BLaER1 (cell line): ENCODE results near the gene AK9.
"Not testable (repeated sequence)": the region's sequence is repeated elsewhere in the genome, so short reads cannot be mapped to it uniquely, and the experiment has no call there.

Experiments used
- H3K27ac ChIP-seq: shearing (Covaris generic); formaldehyde crosslinking; 2 replicates; pipeline ENCODE4 v1.8.1; 2022
- H3K27me3 ChIP-seq: shearing (Covaris generic); formaldehyde crosslinking; 2 replicates; pipeline ENCODE4 v1.8.1; 2022
- H3K36me3 ChIP-seq: shearing (Covaris generic); formaldehyde crosslinking; 2 replicates; pipeline ENCODE4 v1.8.1; 2022
- H3K4me1 ChIP-seq: shearing (Covaris generic); formaldehyde crosslinking; 2 replicates; pipeline ENCODE4 v1.8.1; 2022
- H3K4me2 ChIP-seq: shearing (Covaris generic); formaldehyde crosslinking; 2 replicates; pipeline ENCODE4 v1.8.1; 2022
- H3K4me3 ChIP-seq: shearing (Covaris generic); formaldehyde crosslinking; 2 replicates; pipeline ENCODE4 v1.8.1; 2022
- H3K9ac ChIP-seq: shearing (Covaris generic); formaldehyde crosslinking; 2 replicates; pipeline ENCODE4 v1.8.1; 2022
- H3K9me3 ChIP-seq: shearing (Covaris generic); formaldehyde crosslinking; 2 replicates; pipeline ENCODE4 v1.8.1; 2022
- H4K20me1 ChIP-seq: shearing (Covaris generic); formaldehyde crosslinking; 2 replicates; pipeline ENCODE4 v1.8.1; 2022
- Cebpa-rat ChIP-seq: shearing (Covaris generic); IDR thresholded peaks from 2 replicates; pipeline ENCODE4 v1.8.1; 2022

Gene AK9

DNA sequence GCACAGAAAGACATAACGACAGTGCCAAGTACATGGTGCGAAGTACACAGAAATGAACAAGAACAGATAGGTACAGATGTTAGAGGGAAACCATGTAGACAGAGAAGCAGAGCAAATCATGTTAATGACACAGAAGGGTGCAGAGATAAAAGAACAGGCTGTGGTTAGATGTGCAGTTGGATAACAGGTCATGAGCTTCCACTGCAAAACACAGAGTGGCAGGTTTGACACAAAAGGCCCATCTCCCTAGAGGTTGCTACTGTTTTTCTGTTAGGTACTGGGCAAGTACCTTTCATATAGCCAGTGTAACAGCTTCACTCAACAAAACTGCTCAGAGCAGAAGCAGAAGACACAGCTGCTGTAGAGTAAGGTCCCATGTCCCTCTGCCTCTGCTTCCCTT is 84.6 kb downstream of the AK9 start:
- no peak overlapping the region for H3K4me2 ChIP-seq
- peaks cover 10% of the 10 kb centered on the region for H3K9me3 ChIP-seq
- no peak overlapping the region for H3K4me3 ChIP-seq
- TF ChIP-seq Cebpa-rat = no peak
- no peak overlapping the region for H3K9ac ChIP-seq
- no peaks in the 10 kb centered on the region for H3K36me3 ChIP-seq
- H4K20me1 ChIP-seq = no peaks in the 10 kb centered on the region
- H3K27ac ChIP-seq = no peak overlapping the region
- H3K4me1 ChIP-seq = no peaks in the 10 kb centered on the region
- no peaks in the 10 kb centered on the region for H3K27me3 ChIP-seq

DNA sequence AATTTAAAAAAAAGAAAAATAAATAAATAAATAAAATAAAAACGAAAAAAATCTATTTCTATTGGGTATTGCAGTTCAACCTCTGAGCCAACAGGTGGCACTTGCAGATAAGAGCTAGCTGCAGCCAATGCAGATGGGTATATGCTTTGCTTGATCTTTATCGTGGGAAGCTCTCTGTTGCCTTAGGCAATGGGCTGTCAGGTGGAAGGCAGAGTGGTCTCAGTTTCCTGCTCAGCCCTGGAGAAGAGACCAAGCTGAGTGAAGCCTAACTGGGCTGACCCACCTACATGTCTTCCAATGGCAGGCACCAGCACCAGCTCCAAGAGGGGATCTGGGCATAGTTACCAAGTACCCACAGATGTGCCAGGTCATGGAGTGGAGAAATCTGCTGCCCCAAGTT is 95.0 kb downstream of the AK9 start:
- no peaks in the 10 kb centered on the region for H3K27me3 ChIP-seq
- H3K36me3 ChIP-seq = no peaks in the 10 kb centered on the region
- H3K4me1 ChIP-seq = no peaks in the 10 kb centered on the region
- peaks cover 16% of the 10 kb centered on the region for H3K9me3 ChIP-seq
- no peak overlapping the region for H3K27ac ChIP-seq
- H3K4me2 ChIP-seq = no peak overlapping the region
- no peaks in the 10 kb centered on the region for H4K20me1 ChIP-seq
- TF ChIP-seq Cebpa-rat = no peak
- H3K9ac ChIP-seq = no peak overlapping the region
- no peak overlapping the region for H3K4me3 ChIP-seq

DNA sequence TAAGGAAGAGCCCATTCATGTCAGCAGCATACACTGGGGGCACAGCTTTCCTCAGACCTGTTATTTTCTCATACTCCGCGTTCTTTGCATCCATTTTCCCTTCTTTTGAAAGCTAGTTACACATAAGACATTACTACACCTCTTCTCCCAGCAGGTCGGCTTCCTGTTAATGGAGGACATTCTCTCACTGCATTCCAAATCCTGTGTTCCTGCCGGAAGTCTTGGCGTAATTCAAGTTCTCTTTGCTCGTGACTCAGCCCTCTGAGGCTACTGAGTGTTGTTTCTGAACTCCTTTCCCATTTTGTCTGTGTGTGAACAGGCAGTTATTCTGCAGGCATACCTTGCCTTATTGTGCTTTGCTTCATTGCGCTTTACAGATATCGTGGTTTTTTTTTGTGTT is 110.5 kb downstream of the AK9 start:
- no peak overlapping the region for H3K4me3 ChIP-seq
- no peak overlapping the region for H3K4me2 ChIP-seq
- no peak overlapping the region for H3K27ac ChIP-seq
- no peaks in the 10 kb centered on the region for H3K9me3 ChIP-seq
- no peaks in the 10 kb centered on the region for H3K4me1 ChIP-seq
- TF ChIP-seq Cebpa-rat = no peak
- H3K27me3 ChIP-seq = no peaks in the 10 kb centered on the region
- no peak overlapping the region for H3K9ac ChIP-seq
- H4K20me1 ChIP-seq = no peaks in the 10 kb centered on the region
- H3K36me3 ChIP-seq = no peaks in the 10 kb centered on the region

DNA sequence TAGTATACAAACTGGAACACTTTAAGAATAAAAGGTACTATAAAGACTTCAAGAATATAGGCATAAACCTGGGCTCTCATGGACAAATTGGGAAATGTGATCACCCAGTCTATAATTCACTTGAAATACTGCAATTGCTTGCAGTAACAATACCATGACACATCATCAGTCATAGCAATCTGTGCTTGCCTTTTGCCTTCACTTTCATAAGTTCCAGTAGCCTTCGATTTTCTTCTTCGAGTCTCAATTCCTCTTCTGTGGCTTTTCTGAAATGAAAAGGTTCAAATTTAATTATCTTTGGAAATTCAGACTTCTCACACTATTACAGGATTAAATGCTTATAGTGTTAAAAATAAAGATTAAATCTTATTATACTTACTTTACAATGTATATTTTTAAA is 111.6 kb downstream of the AK9 start:
- Histone ChIP-seq H3K9me3 (no peaks in the 10 kb centered on the region), H3K9ac (no peak overlapping the region), H3K4me1 (no peaks in the 10 kb centered on the region), H4K20me1 (no peaks in the 10 kb centered on the region), H3K36me3 (no peaks in the 10 kb centered on the region), H3K4me3 (no peak overlapping the region), H3K4me2 (no peak overlapping the region), H3K27ac (no peak overlapping the region), H3K27me3 (no peaks in the 10 kb centered on the region)
- TF ChIP-seq Cebpa-rat = no peak

DNA sequence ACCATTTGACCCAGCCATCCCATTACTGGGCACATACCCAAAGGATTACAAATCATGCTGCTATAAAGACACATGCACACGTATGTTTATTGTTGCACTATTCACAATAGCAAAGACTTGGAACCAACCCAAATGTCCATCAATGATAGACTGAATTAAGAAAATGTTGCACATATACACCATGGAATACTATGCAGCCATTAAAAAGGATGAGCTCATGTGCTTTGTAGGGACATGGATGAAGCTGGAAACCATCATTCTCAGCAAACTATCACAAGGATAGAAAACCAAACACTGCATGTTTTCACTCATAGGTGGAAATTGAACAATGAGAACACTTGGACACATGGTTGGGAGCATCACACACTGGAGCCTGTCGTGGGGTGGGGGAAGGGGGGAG is 121.1 kb downstream of the AK9 start:
- not testable (repeated sequence) for H3K4me3 ChIP-seq, H3K36me3 ChIP-seq, H3K4me2 ChIP-seq, H3K9ac ChIP-seq, H3K27me3 ChIP-seq, H3K4me1 ChIP-seq, H3K27ac ChIP-seq, H3K9me3 ChIP-seq, H4K20me1 ChIP-seq

DNA sequence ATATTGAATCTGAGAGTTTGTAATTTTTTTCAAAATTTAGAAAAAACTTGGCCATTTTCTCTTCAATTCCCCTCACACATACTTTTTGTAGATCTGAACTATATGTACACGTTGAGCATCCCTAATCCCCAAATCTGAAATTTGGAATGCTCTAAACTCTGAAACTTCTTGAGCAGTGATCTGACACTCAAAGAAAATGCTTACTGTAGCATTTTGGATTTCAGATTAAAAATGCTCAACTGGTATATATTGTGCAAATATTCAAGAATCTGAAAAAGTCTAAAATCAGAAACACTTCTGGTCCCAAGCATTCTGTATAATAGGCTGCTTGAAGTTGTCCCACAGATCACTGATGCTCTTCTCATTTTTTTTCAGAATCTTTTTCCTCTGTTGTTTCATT is 129.2 kb downstream of the AK9 start:
- no peaks in the 10 kb centered on the region for H3K4me1 ChIP-seq
- no peaks in the 10 kb centered on the region for H3K27me3 ChIP-seq
- no peaks in the 10 kb centered on the region for H3K36me3 ChIP-seq
- TF ChIP-seq Cebpa-rat = no peak
- H3K4me2 ChIP-seq = no peak overlapping the region
- H3K9me3 ChIP-seq = peaks cover 10% of the 10 kb centered on the region
- no peak overlapping the region for H3K27ac ChIP-seq
- H3K9ac ChIP-seq = no peak overlapping the region
- no peaks in the 10 kb centered on the region for H4K20me1 ChIP-seq
- H3K4me3 ChIP-seq = no peak overlapping the region

DNA sequence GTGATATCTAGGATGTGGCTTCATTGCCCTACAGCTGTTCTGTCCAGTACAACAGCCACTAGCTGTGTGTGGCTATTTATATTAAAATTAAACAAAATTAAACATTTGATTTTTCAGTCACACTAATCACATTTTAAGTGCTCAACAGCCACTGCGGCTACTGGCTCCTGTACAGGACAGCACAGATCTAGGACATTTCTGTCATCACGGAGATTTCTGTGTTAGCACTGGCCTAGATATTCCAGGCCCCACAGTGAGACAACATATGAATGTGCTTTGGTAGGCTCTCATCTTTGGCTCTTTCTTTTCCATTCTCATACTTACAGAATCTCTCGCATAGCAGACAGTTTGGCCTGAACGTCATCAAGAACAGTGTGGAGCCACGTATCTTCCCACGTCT is 159.6 kb downstream of the AK9 start:
- no peak overlapping the region for H3K9ac ChIP-seq
- H3K27me3 ChIP-seq = no peaks in the 10 kb centered on the region
- no peak overlapping the region for H3K4me2 ChIP-seq
- no peaks in the 10 kb centered on the region for H3K9me3 ChIP-seq
- no peaks in the 10 kb centered on the region for H4K20me1 ChIP-seq
- no peaks in the 10 kb centered on the region for H3K36me3 ChIP-seq
- H3K27ac ChIP-seq = no peak overlapping the region
- H3K4me3 ChIP-seq = no peak overlapping the region
- no peaks in the 10 kb centered on the region for H3K4me1 ChIP-seq
- no peak for TF ChIP-seq Cebpa-rat

DNA sequence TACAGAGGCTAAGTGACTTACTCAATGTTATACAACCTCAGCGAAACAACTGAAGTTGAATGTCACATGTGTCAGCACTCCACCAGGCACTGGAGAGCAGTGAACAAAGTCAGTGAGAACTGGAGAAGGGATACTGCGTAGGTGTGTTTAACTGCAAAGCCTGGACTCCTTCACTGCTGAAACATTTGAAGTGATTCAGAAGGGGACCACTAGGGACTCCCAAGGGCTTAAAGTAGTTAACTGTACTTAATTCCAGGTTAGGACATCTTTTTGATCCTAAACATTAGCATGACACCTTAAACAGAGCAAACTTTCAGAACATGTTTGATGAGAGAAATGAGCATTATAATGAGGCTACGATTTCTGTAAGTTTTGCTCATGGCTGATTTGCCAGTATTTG is 163.0 kb downstream of the AK9 start:
- H4K20me1 ChIP-seq = no peaks in the 10 kb centered on the region
- TF ChIP-seq Cebpa-rat = no peak

DNA sequence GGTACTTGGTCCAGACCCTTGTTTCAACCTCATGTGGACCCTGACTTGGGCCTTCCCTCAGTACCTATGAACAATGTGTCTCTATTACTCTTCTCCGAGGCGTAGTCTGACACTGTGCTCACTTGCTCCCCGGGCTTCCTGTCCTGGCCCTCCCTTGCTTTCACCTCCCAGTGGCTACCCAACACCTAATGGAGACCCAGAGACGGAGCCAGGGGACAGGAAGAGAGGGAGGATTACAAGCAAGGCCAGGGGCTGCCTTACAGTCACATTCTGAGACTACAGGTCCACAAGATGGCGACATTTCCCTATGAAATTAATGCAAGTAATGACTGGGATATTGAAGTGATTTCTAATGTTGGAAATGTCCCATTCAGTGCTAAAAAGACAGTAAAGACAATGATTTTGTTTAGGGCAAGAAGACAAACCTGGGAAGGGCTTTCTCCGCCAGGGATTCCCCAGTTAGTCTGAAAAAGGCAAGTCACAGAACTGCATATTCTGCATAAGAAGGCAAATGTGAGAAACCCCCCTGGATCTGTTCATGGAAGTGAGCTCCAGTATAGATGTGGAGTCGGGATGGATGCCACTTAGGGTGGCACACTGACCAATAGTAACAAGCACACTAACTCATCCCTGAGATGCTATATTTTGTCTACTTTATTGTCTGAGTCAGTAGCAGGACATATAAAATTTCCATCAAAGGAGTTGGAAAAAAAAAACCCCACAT is 163.9 kb downstream of the AK9 start:
- Histone ChIP-seq H3K4me1 (no peaks in the 10 kb centered on the region), H3K27me3 (no peaks in the 10 kb centered on the region), H3K9ac (0 out of 2 replicates have a peak overlapping the region, but pooled peaks have one; percentile 1), H3K9me3 (peaks cover 5% of the 10 kb centered on the region; the same call in 1 of the 2 replicates), H3K4me3 (no peak overlapping the region), H4K20me1 (no peaks in the 10 kb centered on the region), H3K4me2 (no peak overlapping the region), H3K36me3 (no peaks in the 10 kb centered on the region), H3K27ac (0 out of 2 replicates have a peak overlapping the region, but pooled peaks have one; percentile 4)
- no peak for TF ChIP-seq Cebpa-rat

More for the DNA sequence above, 163.0 kb downstream of the AK9 start:
- no peaks in the 10 kb centered on the region for H3K27me3 ChIP-seq
- no peak overlapping the region for H3K9ac ChIP-seq
- peaks cover 5% of the 10 kb centered on the region; the same call in 1 of the 2 replicates for H3K9me3 ChIP-seq
- H3K27ac ChIP-seq = no peak overlapping the region
- no peaks in the 10 kb centered on the region for H3K4me1 ChIP-seq
- no peak overlapping the region for H3K4me3 ChIP-seq
- H3K36me3 ChIP-seq = no peaks in the 10 kb centered on the region
- no peak overlapping the region for H3K4me2 ChIP-seq

DNA sequence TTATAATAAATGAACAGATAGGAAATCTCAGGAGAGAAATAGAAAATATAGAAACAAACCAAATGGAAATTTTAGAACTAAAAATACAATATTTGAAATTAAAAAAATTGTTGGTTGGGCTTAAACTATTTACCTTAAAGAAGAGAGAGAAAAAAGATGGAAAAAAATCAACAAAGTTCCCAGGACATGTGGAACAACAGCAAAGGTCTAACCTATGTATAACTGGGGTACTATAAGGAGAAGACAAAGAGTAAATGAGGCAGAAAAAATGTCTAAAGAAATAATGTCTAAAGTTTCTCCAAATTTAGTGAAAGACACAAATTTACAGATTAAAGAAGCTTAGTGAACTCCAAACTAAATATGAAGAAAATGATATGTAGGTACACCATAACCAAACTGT is 166.9 kb downstream of the AK9 start:
- no peak overlapping the region for H3K4me2 ChIP-seq

DNA sequence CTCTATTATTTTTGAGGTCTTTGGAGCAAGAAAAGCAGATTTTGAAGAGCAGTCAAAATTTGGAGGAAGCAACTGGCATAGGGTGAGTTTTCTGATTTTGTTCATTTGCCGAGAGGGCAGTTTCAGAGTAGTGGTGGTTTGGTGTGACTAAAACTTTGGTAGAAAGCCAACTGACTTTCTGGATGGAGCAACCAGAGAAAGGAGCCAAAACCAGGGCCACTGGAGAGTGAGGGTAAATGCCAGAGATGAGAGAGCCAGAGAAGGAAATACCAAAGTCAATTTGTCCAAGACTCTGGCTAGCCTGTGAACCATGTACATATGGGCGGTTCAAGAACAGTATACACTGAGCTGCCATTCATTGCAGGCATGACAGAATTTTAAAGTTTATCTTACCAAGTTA is 167.5 kb downstream of the AK9 start:
- TF ChIP-seq Cebpa-rat = no peak
- H4K20me1 ChIP-seq = no peaks in the 10 kb centered on the region
- peaks cover 19% of the 10 kb centered on the region for H3K9me3 ChIP-seq
- H3K36me3 ChIP-seq = no peaks in the 10 kb centered on the region
- H3K4me3 ChIP-seq = no peak overlapping the region
- H3K27ac ChIP-seq = no peak overlapping the region
- no peaks in the 10 kb centered on the region for H3K4me1 ChIP-seq
- H3K27me3 ChIP-seq = no peaks in the 10 kb centered on the region
- no peak overlapping the region for H3K9ac ChIP-seq
- H3K4me2 ChIP-seq = no peak overlapping the region

More for the DNA sequence above, 166.9 kb downstream of the AK9 start:
- Histone ChIP-seq H3K9ac (no peak overlapping the region), H3K27me3 (no peaks in the 10 kb centered on the region), H3K4me3 (no peak overlapping the region), H3K27ac (no peak overlapping the region), H3K4me1 (no peaks in the 10 kb centered on the region), H4K20me1 (no peaks in the 10 kb centered on the region), H3K36me3 (no peaks in the 10 kb centered on the region), H3K9me3 (peaks cover 18% of the 10 kb centered on the region)
- no peak for TF ChIP-seq Cebpa-rat
